VCaP (cell line): ENCODE results near the gene ZNF765.

Source experiments
- H3K27ac ChIP-seq: fragments of 450-650 bp; 2 replicates; pipeline ENCODE4 v1.5.1; 2017
- CTCF ChIP-seq: fragments of 450-650 bp; conservative IDR thresholded peaks from 2 replicates; pipeline ENCODE4 v1.5.1; 2017; ENCODE audit warnings: mild to moderate bottlenecking, moderate library complexity

ZNF765 gene

GRCh38 chr19:53374288-53374687 lies 20.7 kb upstream of the ZNF765 start:
- TF ChIP-seq CTCF = no peak
- H3K27ac ChIP-seq = no peak overlapping the region

- TF ChIP-seq CTCF = no peak
- H3K27ac ChIP-seq = no peak overlapping the region
These were observed 20.2 kb upstream of the ZNF765 start for GRCh38 chr19:53374743-53375142.

GRCh38 chr19:53381376-53381775 lies 13.6 kb upstream of the ZNF765 start:
- TF ChIP-seq CTCF = no peak
- H3K27ac ChIP-seq = no peak overlapping the region

GRCh38 chr19:53388168-53388567 lies 6.8 kb upstream of the ZNF765 start:
- no peak overlapping the region for H3K27ac ChIP-seq
- TF ChIP-seq CTCF = no peak

GRCh38 chr19:53388904-53389303 lies 6.0 kb upstream of the ZNF765 start:
- no peak for TF ChIP-seq CTCF
- no peak overlapping the region for H3K27ac ChIP-seq

- H3K27ac ChIP-seq = no peak overlapping the region
- no peak for TF ChIP-seq CTCF
These were observed 5.4 kb upstream of the ZNF765 start for GRCh38 chr19:53389571-53389970.

- no peak for TF ChIP-seq CTCF
- no peak overlapping the region for H3K27ac ChIP-seq
These were observed 5.0 kb upstream of the ZNF765 start for GRCh38 chr19:53389978-53390377.

GRCh38 chr19:53394522-53394973 lies 401 bp upstream of the ZNF765 start:
- TF ChIP-seq CTCF = no peak
- H3K27ac ChIP-seq = peak overlapping the region; percentile 82

- H3K27ac ChIP-seq = peak overlapping the region; percentile 82
These were observed 1.0 kb downstream of the ZNF765 start for GRCh38 chr19:53395840-53396524.
